IMR-90 (cell line): ENCODE measurements around the gene TBPL2. TPM values are rescaled to one million over a fixed set of nuclear protein-coding genes. Genes with fewer than 3 reads are reported as not detected.

Source experiments
- ATAC-seq: fragments of 200-7000 bp; cut with Tn5 transposase; 2 replicates; pipeline ENCODE4 v1.9.1; 2020; ENCODE audit warnings: low read depth, mild to moderate bottlenecking, moderate library complexity
- BruUV-seq: library from RNA; stranded (reverse); fragments of 400-500 nt; replicated peaks from 2 replicates; lab custom pipeline; 2021; lab: Mats Ljungman, UMichigan
- CTCF ChIA-PET: fragments of 300-600 bp; formaldehyde crosslinking; extraction: SDS; loops from one replicate; lab custom pipeline; 2021; ENCODE audit warnings: antibody characterized with exemption; lab: Yijun Ruan, JAX
- POLR2A ChIA-PET: fragments of 300-600 bp; sonication (Branson Sonifier 250); formaldehyde crosslinking; loops from one replicate; lab custom pipeline; 2022; ENCODE audit warnings: antibody characterized with exemption; ENCODE audit not compliant: unreplicated experiment; lab: Charles Lee
- DNase-seq: peaks from one replicate; pipeline ENCODE4 v3.0.0; 2013
- H2AFZ ChIP-seq: replicated peaks from 2 replicates; pipeline ENCODE3; 2013; ENCODE audit warnings: low read length, mild to moderate bottlenecking; ENCODE audit not compliant: poor library complexity
- H2AK5ac ChIP-seq: 2 replicates; pipeline ENCODE4 v1.6.1; 2013; ENCODE audit warnings: low read depth, low read length, inconsistent platforms
- H2AK9ac ChIP-seq: replicated peaks from 2 replicates; pipeline ENCODE3; 2013; ENCODE audit warnings: mild to moderate bottlenecking, low read depth, low read length, moderate library complexity; ENCODE audit not compliant: poor library complexity
- H2BK120ac ChIP-seq: 2 replicates; pipeline ENCODE4 v1.6.1; 2013; ENCODE audit warnings: low read depth, low read length, inconsistent platforms
- H2BK15ac ChIP-seq: 3 replicates; pipeline ENCODE4 v1.6.1; 2013; ENCODE audit warnings: low read depth, low read length, inconsistent platforms
- H2BK20ac ChIP-seq: 2 replicates; pipeline ENCODE4 v1.6.1; 2013; ENCODE audit warnings: low read depth, mild to moderate bottlenecking, inconsistent platforms, low read length, moderate library complexity
- H2BK5ac ChIP-seq: 2 replicates; pipeline ENCODE4 v1.6.1; 2013; ENCODE audit warnings: mild to moderate bottlenecking, low read depth, low read length, inconsistent platforms; ENCODE audit not compliant: poor library complexity, severe bottlenecking
- H3K14ac ChIP-seq: replicated peaks from 2 replicates; pipeline ENCODE4 v1.6.1; 2013; ENCODE audit warnings: low read depth, low read length, inconsistent platforms
- H3K18ac ChIP-seq: 2 replicates; pipeline ENCODE4 v1.6.1; 2013; ENCODE audit warnings: low read depth, low read length, control low read depth
- H3K23ac ChIP-seq: 2 replicates; pipeline ENCODE4 v1.6.1; 2013; ENCODE audit warnings: low read depth, low read length, inconsistent platforms
- H3K27ac ChIP-seq: 2 replicates; pipeline ENCODE4 v1.5.1; 2013; ENCODE audit warnings: mild to moderate bottlenecking, control low read depth, low read length; ENCODE audit not compliant: insufficient read depth
- H3K27me3 ChIP-seq: 2 replicates; pipeline ENCODE4 v1.6.1; 2013; ENCODE audit warnings: low read length; ENCODE audit not compliant: control insufficient read depth, insufficient read depth
- H3K36me3 ChIP-seq: 2 replicates; pipeline ENCODE4 v1.6.1; 2013; ENCODE audit warnings: low read length, mixed read lengths; ENCODE audit not compliant: control insufficient read depth, insufficient read depth
- H3K4ac ChIP-seq: 2 replicates; pipeline ENCODE4 v1.6.1; 2013; ENCODE audit warnings: low read depth, low read length, inconsistent platforms
- H3K4me1 ChIP-seq: 2 replicates; pipeline ENCODE4 v1.6.1; 2013; ENCODE audit warnings: low read length, mixed read lengths; ENCODE audit not compliant: control insufficient read depth, insufficient read depth
- H3K4me2 ChIP-seq: 2 replicates; pipeline ENCODE4 v1.6.1; 2013; ENCODE audit warnings: low read depth, mild to moderate bottlenecking, control low read depth, low read length, moderate library complexity
- H3K4me3 ChIP-seq: 2 replicates; pipeline ENCODE4 v1.5.1; 2013; ENCODE audit warnings: low read depth, mild to moderate bottlenecking, control low read depth, low read length, moderate library complexity; ENCODE audit not compliant: insufficient read depth
- H3K56ac ChIP-seq: 2 replicates; pipeline ENCODE4 v1.6.1; 2013; ENCODE audit warnings: low read length, inconsistent platforms; ENCODE audit not compliant: insufficient read depth; ENCODE audit errors: extremely low read depth
- H3K79me1 ChIP-seq, 2 experiments: 2 replicates each; pipeline ENCODE4 v1.6.1; 2013; ENCODE audit warnings: low read length in 2 of 2, inconsistent platforms in 1 of 2, low read depth in 1 of 2
- H3K9ac ChIP-seq: 2 replicates; pipeline ENCODE4 v1.6.1; 2013; ENCODE audit warnings: low read depth, low read length, control low read depth
- H3K9me1 ChIP-seq: 2 replicates; pipeline ENCODE4 v1.6.1; 2013; ENCODE audit warnings: low read length, inconsistent platforms; ENCODE audit not compliant: insufficient read depth
- H3K9me3 ChIP-seq: 2 replicates; pipeline ENCODE4 v1.6.1; 2013; ENCODE audit warnings: low read length; ENCODE audit not compliant: control insufficient read depth, insufficient read depth
- H4K20me1 ChIP-seq: 2 replicates; pipeline ENCODE4 v1.6.1; 2013; ENCODE audit warnings: low read length, inconsistent platforms; ENCODE audit not compliant: insufficient read depth
- H4K5ac ChIP-seq: 2 replicates; pipeline ENCODE4 v1.6.1; 2013; ENCODE audit warnings: mild to moderate bottlenecking, low read depth, low read length, control low read depth
- H4K8ac ChIP-seq, 2 experiments: 2 replicates each; pipeline ENCODE4 v1.6.1; 2013; ENCODE audit warnings: low read depth in 2 of 2, low read length in 2 of 2, control low read depth in 1 of 2, inconsistent platforms in 1 of 2
- H4K91ac ChIP-seq: 2 replicates; pipeline ENCODE4 v1.6.1; 2013; ENCODE audit warnings: low read depth, low read length, inconsistent platforms; ENCODE audit not compliant: insufficient read depth
- BHLHE40 ChIP-seq: fragments of 150-350 bp; IDR thresholded peaks from 2 replicates; pipeline ENCODE4 v1.6.1; 2016; ENCODE audit warnings: mild to moderate bottlenecking, low read depth, low read length
- CHD1 ChIP-seq: IDR thresholded peaks from 2 replicates; pipeline ENCODE4 v1.6.1; 2012; ENCODE audit warnings: low read depth, low read length, improper control_type of control experiment
- WGBS, 2 experiments: methylation state at CpG; one replicate each; pipeline versions ENCODE4 v1.1.5 to v1.1.7; 2013; ENCODE audit warnings: missing lambda C conversion rate in 2 of 2; ENCODE audit not compliant: insufficient read length in 1 of 2; ENCODE audit errors: extremely low coverage in 2 of 2; 5-methylcytosine and 5-hydroxymethylcytosine counted together
- dilution Hi-C: fragments of 300-500 bp; cut with HindIII; formaldehyde crosslinking; loops from one replicate; pipeline ENCODE4 v1.14.3; 2018; ENCODE audit warnings: low sequenced_read_pairs; ENCODE audit not compliant: unreplicated experiment
- in situ Hi-C: fragments of 300-500 bp; cut with MboI; formaldehyde crosslinking; loops from 3 replicates; pipeline ENCODE4 v1.14.3; 2019; ENCODE audit warnings: low sequenced_read_pairs, inconsistent platforms, mixed read lengths
- intact Hi-C: fragments of 100-400 bp; cut with micrococcal nuclease; formaldehyde crosslinking; loops from 2 replicates; pipeline ENCODE4 v1.10.0; 2022
- polyA plus RNA-seq, 3 experiments: library from polyadenylated mRNA; depleted of rRNA; stranded (reverse); fragments of >200 nt; gene quantifications; 2 replicates each; pipeline ENCODE4 v1.2.3, GENCODE V29; 2012; ENCODE audit warnings: low replicate concordance in 1 of 3
- total RNA-seq: library from RNA; depleted of rRNA; stranded (reverse); fragments of >200 nt; gene quantifications from 2 replicates; pipeline ENCODE4 v1.2.3, GENCODE V29; 2012

Gene TBPL2
- total and polyA plus RNA-seq, 2 of the 4 experiments (the other 2 are of a cell fraction) = not detected

GRCh38 chr14:55473786-55474185 is 33.4 kb upstream of the TBPL2 start:
- Histone ChIP-seq H3K4me1 (no peaks in the 10 kb centered on the region), H4K5ac (no peak overlapping the region), H2AK9ac (no peak overlapping the region), H4K8ac (no peak overlapping the region), H3K9ac (no peak overlapping the region), H3K56ac (no peak overlapping the region), H2AK5ac (no peak overlapping the region), H2AFZ (no peak overlapping the region), H2BK20ac (no peak overlapping the region), H2BK120ac (no peak overlapping the region), H3K27me3 (no peaks in the 10 kb centered on the region; the same call in 1 of the 2 replicates), H3K14ac (no peak overlapping the region), H3K23ac (no peak overlapping the region), H3K4me2 (no peak overlapping the region), H3K36me3 (no peaks in the 10 kb centered on the region), H3K9me3 (no peaks in the 10 kb centered on the region), H3K79me1 (no peaks in the 10 kb centered on the region), H3K4ac (no peak overlapping the region), H3K18ac (no peak overlapping the region), H3K9me1 (no peaks in the 10 kb centered on the region), H3K4me3 (no peak overlapping the region), H4K20me1 (no peaks in the 10 kb centered on the region), H2BK15ac (no peak overlapping the region), H2BK5ac (no peak overlapping the region), H4K91ac (no peak overlapping the region), H3K27ac (no peak overlapping the region)
- ChIA-PET POLR2A (no interaction called here), CTCF (interaction anchor here (0.7 kb wide), 1 partner anchor 27 kb away, joined by 3 read pairs; no protein-coding TSS in a partner anchor)
- dilution Hi-C loops (no loop called here), in situ Hi-C loops (no loop called here), intact Hi-C loops (no loop called here)
- no TSS peak for BruUV-seq
- ATAC-seq = no peak
- no CpG with 5 or more reads among the region's 7 CpGs for WGBS, 2 experiments
- no peak for DNase-seq
- TF ChIP-seq BHLHE40 = no peak
- no peak for TF ChIP-seq CHD1
